HepG2 (cell line): Measurements from ENCODE around the gene PFAS. TPM values are rescaled to one million over a fixed set of nuclear protein-coding genes. Genes with fewer than 3 reads are reported as not detected.

Source experiments
- MXI1 ChIP-seq: IDR thresholded peaks from 3 replicates; pipeline ENCODE4 v1.6.1; 2012; ENCODE audit warnings: low read depth, low read length, inconsistent platforms, borderline replicate concordance
- SUZ12 ChIP-seq: fragments of 150-350 bp; IDR thresholded peaks from 2 replicates; pipeline ENCODE4 v1.6.1; 2014; ENCODE audit warnings: low read depth, low read length
- ZC3H13 ChIP-seq: sonication (generic); formaldehyde crosslinking; IDR thresholded peaks from 2 replicates; pipeline ENCODE4 v1.8.1; 2023; ENCODE audit warnings: mild to moderate bottlenecking, missing genetic modification reagents, moderate library complexity
- ZNF10 ChIP-seq: sonication (generic); formaldehyde crosslinking; IDR thresholded peaks from 2 replicates; pipeline ENCODE4 v1.4.0; 2020; ENCODE audit warnings: mild to moderate bottlenecking, low read depth, missing genetic modification reagents, borderline replicate concordance
- ZNF33A ChIP-seq: sonication (generic); formaldehyde crosslinking; IDR thresholded peaks from 2 replicates; pipeline ENCODE4 v1.5.1; 2020; ENCODE audit warnings: missing genetic modification reagents, mild to moderate bottlenecking, moderate library complexity, borderline replicate concordance
- ZNF432 ChIP-seq: sonication (generic); formaldehyde crosslinking; IDR thresholded peaks from 2 replicates; pipeline ENCODE4 v1.5.0; 2020; ENCODE audit warnings: missing genetic modification reagents, mild to moderate bottlenecking, borderline replicate concordance
- ZNF569 ChIP-seq: sonication (generic); formaldehyde crosslinking; IDR thresholded peaks from 2 replicates; pipeline ENCODE4 v1.5.0; 2020; ENCODE audit warnings: mild to moderate bottlenecking, missing genetic modification reagents, moderate library complexity, borderline replicate concordance
- ZNF576 ChIP-seq: sonication (generic); formaldehyde crosslinking; IDR thresholded peaks from 2 replicates; pipeline ENCODE4 v1.4.0; 2020; ENCODE audit warnings: mild to moderate bottlenecking, missing genetic modification reagents
- ZNF580 ChIP-seq: IDR thresholded peaks from 2 replicates; pipeline ENCODE4 v1.6.1; 2016; ENCODE audit warnings: low read depth, borderline replicate concordance
- ZNF605 ChIP-seq: sonication (generic); formaldehyde crosslinking; IDR thresholded peaks from 2 replicates; pipeline ENCODE4 v1.8.0; 2022; ENCODE audit warnings: mild to moderate bottlenecking, missing genetic modification reagents
- ZNF772 ChIP-seq: sonication (generic); formaldehyde crosslinking; IDR thresholded peaks from 2 replicates; pipeline ENCODE4 v1.5.0; 2020; ENCODE audit warnings: mild to moderate bottlenecking, missing genetic modification reagents
- ZSCAN21 ChIP-seq: sonication (generic); formaldehyde crosslinking; IDR thresholded peaks from 2 replicates; pipeline ENCODE4 v1.8.0; 2022; ENCODE audit warnings: mild to moderate bottlenecking, missing genetic modification reagents, moderate library complexity, borderline replicate concordance
- ZZZ3 ChIP-seq: sonication (generic); formaldehyde crosslinking; IDR thresholded peaks from 2 replicates; pipeline ENCODE4 v1.4.0; 2020; ENCODE audit warnings: missing genetic modification reagents, mild to moderate bottlenecking, borderline replicate concordance
- polyA plus RNA-seq, 8 experiments: library from polyadenylated mRNA; depleted of rRNA in 3 of 8; stranded (reverse) in 7 of 8; unstranded in 1 of 8; fragments of >200 nt; fragmentation: Illumina TruSeq in 4 of 8; extraction: Trizol in 4 of 8; gene quantifications; 2 replicates each; pipeline versions ENCODE4 v1.2.1 to v1.2.3, GENCODE V29; 2011 to 2016; ENCODE audit warnings: low read depth in 4 of 8, missing spikeins in 1 of 8, mixed read lengths in 1 of 8; ENCODE audit not compliant: insufficient read depth in 1 of 8
- total RNA-seq, 5 experiments: library from RNA; depleted of rRNA; stranded (reverse); fragments of >200 nt; fragmentation: Illumina TruSeq; extraction: Trizol; gene quantifications; 2 replicates each; pipeline ENCODE4 v1.2.3, GENCODE V29; 2016; ENCODE audit warnings: low read depth in 1 of 5
- TF ChIP-seq, protein P1 (sequence below): sonication (generic); formaldehyde crosslinking; conservative IDR thresholded peaks from 2 replicates; pipeline ENCODE4 v1.4.0; 2020; ENCODE audit warnings: mild to moderate bottlenecking, missing genetic modification reagents, moderate library complexity
- TF ChIP-seq, protein P2 (sequence below): sonication (generic); formaldehyde crosslinking; conservative IDR thresholded peaks from 2 replicates; pipeline ENCODE4 v1.8.0; 2022; ENCODE audit warnings: low read depth, missing genetic modification reagents
- TF ChIP-seq, protein P3 (sequence below): sonication (generic); formaldehyde crosslinking; IDR thresholded peaks from 2 replicates; pipeline ENCODE4 v1.8.0; 2022; ENCODE audit warnings: mild to moderate bottlenecking, missing genetic modification reagents

Gene PFAS
- total and polyA plus RNA-seq, 2 of the 13 experiments (the other 11 are each of a cell fraction or from before 2014, with no cell fraction given) = 49.4 to 58.2 TPM

GRCh38 chr17:8212312-8213180 is 36.5 kb upstream of the PFAS start (continued):
- TF ChIP-seq ZZZ3 (CRISPR knock-in tag) (no peak), ZNF605 (CRISPR knock-in tag) (no peak), ZSCAN21 (CRISPR knock-in tag) (no peak), SUZ12 (no peak), ZNF580 (CRISPR knock-in tag) (peak; percentile 85; the same call in 1 of the 2 replicates), ZNF772 (0 out of 2 replicates have a peak, but pooled peaks have one; percentile 34), ZNF569 (CRISPR knock-in tag) (no peak), MXI1 (peak; percentile 23; the same call in 1 of the 3 replicates), ZNF576 (no peak), ZC3H13 (CRISPR knock-in tag) (no peak), ZNF10 (CRISPR knock-in tag) (no peak), ZNF33A (CRISPR knock-in tag) (no peak), ZNF432 (CRISPR knock-in tag) (no peak)
- TF ChIP-seq, protein P1, sequence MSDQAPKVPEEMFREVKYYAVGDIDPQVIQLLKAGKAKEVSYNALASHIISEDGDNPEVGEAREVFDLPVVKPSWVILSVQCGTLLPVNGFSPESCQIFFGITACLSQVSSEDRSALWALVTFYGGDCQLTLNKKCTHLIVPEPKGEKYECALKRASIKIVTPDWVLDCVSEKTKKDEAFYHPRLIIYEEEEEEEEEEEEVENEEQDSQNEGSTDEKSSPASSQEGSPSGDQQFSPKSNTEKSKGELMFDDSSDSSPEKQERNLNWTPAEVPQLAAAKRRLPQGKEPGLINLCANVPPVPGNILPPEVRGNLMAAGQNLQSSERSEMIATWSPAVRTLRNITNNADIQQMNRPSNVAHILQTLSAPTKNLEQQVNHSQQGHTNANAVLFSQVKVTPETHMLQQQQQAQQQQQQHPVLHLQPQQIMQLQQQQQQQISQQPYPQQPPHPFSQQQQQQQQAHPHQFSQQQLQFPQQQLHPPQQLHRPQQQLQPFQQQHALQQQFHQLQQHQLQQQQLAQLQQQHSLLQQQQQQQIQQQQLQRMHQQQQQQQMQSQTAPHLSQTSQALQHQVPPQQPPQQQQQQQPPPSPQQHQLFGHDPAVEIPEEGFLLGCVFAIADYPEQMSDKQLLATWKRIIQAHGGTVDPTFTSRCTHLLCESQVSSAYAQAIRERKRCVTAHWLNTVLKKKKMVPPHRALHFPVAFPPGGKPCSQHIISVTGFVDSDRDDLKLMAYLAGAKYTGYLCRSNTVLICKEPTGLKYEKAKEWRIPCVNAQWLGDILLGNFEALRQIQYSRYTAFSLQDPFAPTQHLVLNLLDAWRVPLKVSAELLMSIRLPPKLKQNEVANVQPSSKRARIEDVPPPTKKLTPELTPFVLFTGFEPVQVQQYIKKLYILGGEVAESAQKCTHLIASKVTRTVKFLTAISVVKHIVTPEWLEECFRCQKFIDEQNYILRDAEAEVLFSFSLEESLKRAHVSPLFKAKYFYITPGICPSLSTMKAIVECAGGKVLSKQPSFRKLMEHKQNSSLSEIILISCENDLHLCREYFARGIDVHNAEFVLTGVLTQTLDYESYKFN (CRISPR knock-in tag) = peak; percentile 73
- TF ChIP-seq, protein P2, sequence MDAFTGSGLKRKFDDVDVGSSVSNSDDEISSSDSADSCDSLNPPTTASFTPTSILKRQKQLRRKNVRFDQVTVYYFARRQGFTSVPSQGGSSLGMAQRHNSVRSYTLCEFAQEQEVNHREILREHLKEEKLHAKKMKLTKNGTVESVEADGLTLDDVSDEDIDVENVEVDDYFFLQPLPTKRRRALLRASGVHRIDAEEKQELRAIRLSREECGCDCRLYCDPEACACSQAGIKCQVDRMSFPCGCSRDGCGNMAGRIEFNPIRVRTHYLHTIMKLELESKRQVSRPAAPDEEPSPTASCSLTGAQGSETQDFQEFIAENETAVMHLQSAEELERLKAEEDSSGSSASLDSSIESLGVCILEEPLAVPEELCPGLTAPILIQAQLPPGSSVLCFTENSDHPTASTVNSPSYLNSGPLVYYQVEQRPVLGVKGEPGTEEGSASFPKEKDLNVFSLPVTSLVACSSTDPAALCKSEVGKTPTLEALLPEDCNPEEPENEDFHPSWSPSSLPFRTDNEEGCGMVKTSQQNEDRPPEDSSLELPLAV = no peak
- TF ChIP-seq, protein P3, sequence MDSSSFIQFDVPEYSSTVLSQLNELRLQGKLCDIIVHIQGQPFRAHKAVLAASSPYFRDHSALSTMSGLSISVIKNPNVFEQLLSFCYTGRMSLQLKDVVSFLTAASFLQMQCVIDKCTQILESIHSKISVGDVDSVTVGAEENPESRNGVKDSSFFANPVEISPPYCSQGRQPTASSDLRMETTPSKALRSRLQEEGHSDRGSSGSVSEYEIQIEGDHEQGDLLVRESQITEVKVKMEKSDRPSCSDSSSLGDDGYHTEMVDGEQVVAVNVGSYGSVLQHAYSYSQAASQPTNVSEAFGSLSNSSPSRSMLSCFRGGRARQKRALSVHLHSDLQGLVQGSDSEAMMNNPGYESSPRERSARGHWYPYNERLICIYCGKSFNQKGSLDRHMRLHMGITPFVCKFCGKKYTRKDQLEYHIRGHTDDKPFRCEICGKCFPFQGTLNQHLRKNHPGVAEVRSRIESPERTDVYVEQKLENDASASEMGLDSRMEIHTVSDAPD (CRISPR knock-in tag) = no peak
